ENCODE data around the gene OR52I1. TPM values are rescaled to one million over a fixed set of nuclear protein-coding genes. Genes with fewer than 3 reads are reported as not detected.

The OR52I1 gene, protein sequence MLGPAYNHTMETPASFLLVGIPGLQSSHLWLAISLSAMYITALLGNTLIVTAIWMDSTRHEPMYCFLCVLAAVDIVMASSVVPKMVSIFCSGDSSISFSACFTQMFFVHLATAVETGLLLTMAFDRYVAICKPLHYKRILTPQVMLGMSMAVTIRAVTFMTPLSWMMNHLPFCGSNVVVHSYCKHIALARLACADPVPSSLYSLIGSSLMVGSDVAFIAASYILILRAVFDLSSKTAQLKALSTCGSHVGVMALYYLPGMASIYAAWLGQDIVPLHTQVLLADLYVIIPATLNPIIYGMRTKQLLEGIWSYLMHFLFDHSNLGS
- total RNA-seq (2014; rRNA removed; shearing (Covaris generic)), result 0.04 TPM in 1 of 2 replicates, not detected in the other

GRCh38 chr11:4593739-4594138 lies at the start of gene OR52I1:
Gene OR52I1, plus strand, starts transcription at chr11:4594039. Its CDS starts 0 bp downstream, at chr11:4594039.
- Histone ChIP-seq H3K36me3 (replicated peaks; ENCODE audit: control insufficient read depth, insufficient read depth, low read length) (no peaks in the 10 kb centered on the region), H3K4me3 (ENCODE audit: insufficient read depth, low read depth, low read length) (no peak within 1 kb of the TSS), H3K27me3 (ENCODE audit: control insufficient read depth, insufficient read depth, low read length) (no peaks in the 10 kb centered on the region)
- no peak for DNase-seq

- no peak for DNase-seq
- no peaks in the 10 kb centered on the region; the same call in 1 of the 2 replicates for H3K27me3 ChIP-seq (ENCODE audit: control insufficient read depth, insufficient read depth, low read length)
- H3K4me3 ChIP-seq (ENCODE audit: insufficient read depth, low read depth, low read length), result no peak within 1 kb of the TSS
- H3K36me3 ChIP-seq (replicated peaks; ENCODE audit: control insufficient read depth, insufficient read depth, low read length), result no peaks in the 10 kb centered on the region
Measured at GRCh38 chr11:4544891-4545290, 48.9 kb upstream of the OR52I1 start, which contains the start of gene OR52M1. Gene OR52M1, plus strand, starts transcription at chr11:4545191. Its CDS starts 0 bp downstream, at chr11:4545191.

DNA sequence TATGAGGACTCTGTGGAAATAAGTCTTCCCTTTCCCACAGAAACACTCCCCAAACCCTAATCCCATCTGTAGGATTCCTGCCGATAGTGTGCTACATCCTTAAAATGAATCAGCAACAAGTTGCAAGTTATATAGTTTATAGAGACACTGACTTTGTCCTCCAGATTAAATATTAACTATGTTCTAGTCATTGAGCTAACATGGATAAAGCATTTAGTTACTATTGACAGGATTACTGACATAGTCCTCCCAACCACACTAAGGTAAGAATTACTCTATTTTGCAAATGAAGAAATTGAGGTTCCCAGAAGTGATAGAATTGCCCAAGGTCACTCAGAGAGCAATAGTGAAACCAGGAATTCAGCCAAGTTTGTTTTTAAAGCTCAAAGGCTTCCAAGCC lies 47.0 kb upstream of the OR52I1 start:
- DNase-seq, result no peak
- Histone ChIP-seq H3K4me3 (ENCODE audit: insufficient read depth, low read depth, low read length) (no peak overlapping the region), H3K27me3 (ENCODE audit: control insufficient read depth, insufficient read depth, low read length) (no peaks in the 10 kb centered on the region; the same call in 1 of the 2 replicates)

DNA sequence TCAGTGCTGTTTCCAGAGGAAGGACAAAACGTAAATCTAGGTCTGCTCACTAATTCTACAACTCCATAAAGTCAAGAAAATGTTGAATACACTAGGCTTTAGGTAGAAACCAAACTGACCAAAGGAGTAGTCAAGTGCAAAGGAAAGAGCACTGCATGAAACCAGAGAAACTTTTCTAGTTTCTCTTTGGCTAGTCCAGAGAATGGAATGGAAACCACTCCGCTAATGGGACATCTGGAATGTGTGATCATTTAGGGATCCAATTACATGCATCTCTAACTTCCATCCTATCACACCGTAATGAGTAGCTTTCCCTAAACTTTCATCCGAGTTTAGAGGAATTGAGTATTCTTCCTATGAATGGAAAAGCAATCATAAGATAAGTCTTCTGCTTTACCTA lies 46.4 kb upstream of the OR52I1 start:
- Histone ChIP-seq H3K36me3 (replicated peaks; ENCODE audit: control insufficient read depth, insufficient read depth, low read length) (no peaks in the 10 kb centered on the region), H3K27me3 (ENCODE audit: control insufficient read depth, insufficient read depth, low read length) (no peaks in the 10 kb centered on the region; the same call in 1 of the 2 replicates), H3K4me3 (ENCODE audit: insufficient read depth, low read depth, low read length) (no peak overlapping the region)
- DNase-seq, result no peak

More for the DNA sequence above, 47.0 kb upstream of the OR52I1 start:
- H3K36me3 ChIP-seq (replicated peaks; ENCODE audit: control insufficient read depth, insufficient read depth, low read length), result no peaks in the 10 kb centered on the region

DNA sequence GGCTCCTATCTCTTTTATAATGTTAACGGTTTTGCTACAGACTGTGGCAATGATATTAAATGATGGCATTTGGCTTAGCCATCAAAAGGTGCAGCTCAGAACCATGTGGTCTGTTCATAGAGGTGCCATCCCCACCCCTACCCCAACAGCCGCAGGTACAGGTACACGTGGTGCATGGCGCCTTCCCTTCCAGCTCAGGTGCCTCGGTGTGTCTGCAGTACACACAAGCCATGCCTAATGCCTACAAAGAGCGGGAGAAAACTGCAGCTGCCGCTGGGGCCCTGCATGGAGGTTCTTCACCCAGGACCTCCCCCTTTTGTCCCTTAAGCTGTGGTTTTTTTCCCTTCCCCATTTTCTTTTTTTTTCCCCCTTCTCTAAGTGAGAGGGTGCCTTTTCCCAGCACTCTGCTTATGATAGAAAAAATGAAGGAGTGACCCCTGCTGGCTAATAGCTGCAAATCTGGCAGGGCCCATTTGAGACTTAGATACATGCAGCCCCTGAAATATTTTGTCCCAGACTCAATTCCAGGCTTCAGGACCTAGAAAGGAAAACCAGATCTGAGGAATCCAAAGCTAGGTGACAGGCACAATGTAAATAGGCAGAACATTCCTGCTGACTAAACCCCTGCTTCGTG lies 42.4 kb upstream of the OR52I1 start:
- peak; percentile 22 for DNase-seq
- H3K4me3 ChIP-seq (ENCODE audit: insufficient read depth, low read depth, low read length), result no peak overlapping the region
- no peaks in the 10 kb centered on the region for H3K27me3 ChIP-seq (ENCODE audit: control insufficient read depth, insufficient read depth, low read length)
- no peaks in the 10 kb centered on the region for H3K36me3 ChIP-seq (replicated peaks; ENCODE audit: control insufficient read depth, insufficient read depth, low read length)

GRCh38 chr11:4559527-4560440 lies 34.1 kb upstream of the OR52I1 start:
- H3K27me3 ChIP-seq (ENCODE audit: control insufficient read depth, insufficient read depth, low read length), result no peaks in the 10 kb centered on the region
- no peak for DNase-seq
- H3K36me3 ChIP-seq (replicated peaks; ENCODE audit: control insufficient read depth, insufficient read depth, low read length), result no peaks in the 10 kb centered on the region
- no peak overlapping the region for H3K4me3 ChIP-seq (ENCODE audit: insufficient read depth, low read depth, low read length)

DNA sequence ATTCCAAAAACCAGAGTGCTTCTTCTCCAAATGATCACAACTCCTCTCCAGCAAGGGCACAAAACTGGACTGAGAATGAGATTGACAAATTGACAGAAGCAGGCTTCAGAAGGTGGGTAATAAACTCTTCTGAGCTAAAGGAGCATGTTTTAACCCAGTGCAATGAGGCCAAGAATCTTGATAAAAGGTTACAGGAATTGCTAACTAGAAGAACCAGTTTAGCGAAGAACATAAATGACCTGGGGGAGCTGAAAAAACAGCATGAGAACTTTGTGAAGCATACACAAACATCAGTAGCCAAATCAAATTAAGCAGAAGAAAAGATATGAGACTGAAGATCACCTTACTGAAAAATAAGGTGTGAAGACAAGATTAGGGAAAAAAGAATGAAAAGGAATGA lies 33.4 kb upstream of the OR52I1 start:
- no peak overlapping the region for H3K4me3 ChIP-seq (ENCODE audit: insufficient read depth, low read depth, low read length)
- no peak for DNase-seq
- no peaks in the 10 kb centered on the region for H3K36me3 ChIP-seq (replicated peaks; ENCODE audit: control insufficient read depth, insufficient read depth, low read length)
- H3K27me3 ChIP-seq (ENCODE audit: control insufficient read depth, insufficient read depth, low read length), result no peaks in the 10 kb centered on the region

GRCh38 chr11:4565371-4565770 lies 28.5 kb upstream of the OR52I1 start:
- DNase-seq, result no peak
- H3K4me3 ChIP-seq (ENCODE audit: insufficient read depth, low read depth, low read length), result no peak overlapping the region

DNA sequence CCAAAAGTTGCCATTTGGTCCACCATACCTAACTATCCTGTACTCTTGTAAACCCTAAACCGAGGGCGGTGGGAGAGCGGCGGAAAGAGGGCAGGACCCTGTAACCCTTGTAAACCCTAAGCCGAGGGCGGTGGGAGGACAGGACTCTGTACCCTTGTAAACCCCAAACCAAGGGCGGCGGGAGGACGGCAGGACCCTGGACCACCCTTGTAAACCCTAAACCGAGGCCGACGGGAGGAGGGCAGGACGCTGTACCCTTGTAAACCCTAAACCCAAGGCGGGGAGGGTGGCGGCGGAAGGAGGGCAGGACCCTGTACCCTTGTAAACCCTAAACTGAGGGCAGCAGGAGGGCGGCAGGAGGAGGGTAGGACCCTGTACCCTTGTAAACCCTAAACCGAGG lies 24.8 kb upstream of the OR52I1 start:
- no peaks in the 10 kb centered on the region for H3K27me3 ChIP-seq (ENCODE audit: control insufficient read depth, insufficient read depth, low read length)
- no peak overlapping the region for H3K4me3 ChIP-seq (ENCODE audit: insufficient read depth, low read depth, low read length)
- H3K36me3 ChIP-seq (replicated peaks; ENCODE audit: control insufficient read depth, insufficient read depth, low read length), result no peaks in the 10 kb centered on the region
- DNase-seq, result no peak

More at GRCh38 chr11:4565371-4565770, 28.5 kb upstream of the OR52I1 start:
- Histone ChIP-seq H3K27me3 (ENCODE audit: control insufficient read depth, insufficient read depth, low read length) (no peaks in the 10 kb centered on the region), H3K36me3 (replicated peaks; ENCODE audit: control insufficient read depth, insufficient read depth, low read length) (no peaks in the 10 kb centered on the region)

DNA sequence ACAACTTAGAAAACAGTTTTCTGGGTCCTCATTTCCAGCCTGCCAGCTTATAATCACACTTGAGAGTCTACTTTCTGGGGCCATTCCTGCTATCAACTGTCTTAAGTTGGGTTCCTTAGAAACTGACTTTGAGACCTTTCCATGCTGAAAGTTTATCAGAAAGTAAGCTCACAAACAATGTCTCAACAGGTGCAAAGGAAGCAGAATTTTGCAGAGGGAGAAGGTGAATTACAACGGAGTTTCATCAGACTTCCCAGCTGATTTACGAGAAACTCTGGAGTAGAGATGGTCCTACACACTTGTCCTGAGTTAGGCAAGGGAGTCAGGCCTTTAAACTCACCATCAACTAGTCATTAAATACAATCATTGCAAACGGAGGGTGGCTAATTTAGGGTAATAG lies 17.0 kb upstream of the OR52I1 start:
- no peak for DNase-seq
- no peaks in the 10 kb centered on the region for H3K27me3 ChIP-seq (ENCODE audit: control insufficient read depth, insufficient read depth, low read length)
- H3K4me3 ChIP-seq (ENCODE audit: insufficient read depth, low read depth, low read length), result no peak overlapping the region
- H3K36me3 ChIP-seq (replicated peaks; ENCODE audit: control insufficient read depth, insufficient read depth, low read length), result no peaks in the 10 kb centered on the region

GRCh38 chr11:4577761-4578160 lies 16.1 kb upstream of the OR52I1 start:
- H3K4me3 ChIP-seq (ENCODE audit: insufficient read depth, low read depth, low read length), result no peak overlapping the region
- no peak for DNase-seq
- H3K36me3 ChIP-seq (replicated peaks; ENCODE audit: control insufficient read depth, insufficient read depth, low read length), result no peaks in the 10 kb centered on the region
- no peaks in the 10 kb centered on the region for H3K27me3 ChIP-seq (ENCODE audit: control insufficient read depth, insufficient read depth, low read length)

GRCh38 chr11:4578624-4579023 lies 15.2 kb upstream of the OR52I1 start:
- Histone ChIP-seq H3K36me3 (replicated peaks; ENCODE audit: control insufficient read depth, insufficient read depth, low read length) (no peaks in the 10 kb centered on the region), H3K27me3 (ENCODE audit: control insufficient read depth, insufficient read depth, low read length) (no peaks in the 10 kb centered on the region), H3K4me3 (ENCODE audit: insufficient read depth, low read depth, low read length) (no peak overlapping the region)
- no peak for DNase-seq

- no peak overlapping the region for H3K4me3 ChIP-seq (ENCODE audit: insufficient read depth, low read depth, low read length)
- no peaks in the 10 kb centered on the region for H3K27me3 ChIP-seq (ENCODE audit: control insufficient read depth, insufficient read depth, low read length)
- no peaks in the 10 kb centered on the region for H3K36me3 ChIP-seq (replicated peaks; ENCODE audit: control insufficient read depth, insufficient read depth, low read length)
- no peak for DNase-seq
Measured at GRCh38 chr11:4580124-4580523, 13.7 kb upstream of the OR52I1 start.

- DNase-seq, result no peak
- Histone ChIP-seq H3K4me3 (ENCODE audit: insufficient read depth, low read depth, low read length) (no peak within 1 kb of the TSS), H3K36me3 (replicated peaks; ENCODE audit: control insufficient read depth, insufficient read depth, low read length) (no peaks in the 10 kb centered on the region), H3K27me3 (ENCODE audit: control insufficient read depth, insufficient read depth, low read length) (no peaks in the 10 kb centered on the region)
Measured at GRCh38 chr11:4581443-4581842, 12.4 kb upstream of the OR52I1 start, which contains the start of gene OR52I2. Gene OR52I2, plus strand, starts transcription at chr11:4581743.
